ENCODE results near the gene KDSR.
"Not testable (repeated sequence)": the region's sequence is repeated elsewhere in the genome, so short reads cannot be mapped to it uniquely, and the experiment has no call there.

The KDSR gene

DNA sequence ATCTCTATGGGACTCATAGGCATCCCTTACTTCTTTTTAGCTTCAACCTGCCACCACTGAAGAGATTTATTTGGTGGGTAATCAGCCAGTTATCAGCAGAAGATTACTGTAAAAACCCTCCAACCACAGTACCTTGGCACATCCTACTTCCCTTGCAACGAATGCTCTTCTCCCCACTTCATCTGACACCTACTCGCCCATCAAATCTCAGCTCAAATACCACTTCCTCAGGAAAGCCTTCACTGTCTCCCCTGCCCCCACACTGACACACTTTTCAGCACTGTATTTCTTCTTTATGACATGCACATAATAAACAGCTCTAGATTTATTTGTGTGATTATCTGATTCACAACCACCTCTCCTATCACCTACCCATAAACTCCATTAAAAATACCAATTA lies 3.1 kb downstream of the KDSR start:
- DNase-seq = no peak

DNA sequence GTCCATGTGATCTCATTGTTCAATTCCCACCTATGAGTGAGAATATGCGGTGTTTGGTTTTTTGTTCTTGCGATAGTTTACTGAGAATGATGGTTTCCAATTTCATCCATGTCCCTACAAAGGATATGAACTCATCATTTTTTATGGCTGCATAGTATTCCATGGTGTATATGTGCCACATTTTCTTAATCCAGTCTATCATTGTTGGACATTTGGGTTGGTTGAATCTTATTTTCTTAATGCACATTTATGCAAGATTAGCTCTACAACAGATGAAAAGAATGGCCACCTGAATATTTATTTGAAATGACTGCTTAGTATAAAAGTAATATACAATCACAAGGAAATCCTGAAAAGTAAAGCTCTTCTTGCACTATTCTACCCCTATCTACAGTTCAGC lies 3.6 kb downstream of the KDSR start:
- not testable (repeated sequence) for DNase-seq

DNA sequence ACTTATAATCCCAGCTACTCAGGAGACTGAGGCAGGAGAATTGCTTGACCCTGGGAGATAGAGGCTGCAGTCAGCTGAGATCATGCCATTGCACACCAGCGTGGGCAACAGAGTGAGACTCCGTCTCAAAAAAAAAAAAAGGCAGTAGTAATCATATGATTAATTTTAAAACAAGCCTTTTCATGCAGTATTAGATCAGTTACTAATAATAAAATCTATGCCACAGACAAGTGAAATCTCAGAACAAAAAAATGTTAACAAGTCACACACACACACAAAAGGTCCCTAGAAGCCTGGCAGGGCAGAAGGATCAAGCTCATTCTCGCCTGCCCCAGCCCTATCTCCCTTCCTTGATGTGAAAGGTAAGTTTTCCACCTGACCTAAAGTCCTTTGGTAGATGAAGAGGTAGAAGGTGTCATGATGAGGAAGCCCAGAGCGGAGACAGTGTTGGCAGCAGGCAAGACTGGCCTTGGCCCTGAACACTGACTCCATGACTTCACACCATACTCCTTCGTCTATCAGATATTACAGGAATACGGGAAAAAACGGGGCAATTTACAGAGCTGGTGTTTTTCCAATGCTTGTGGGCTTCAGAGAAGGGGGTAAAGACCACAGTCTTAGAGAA lies 10.6 kb downstream of the KDSR start:
- no peak for DNase-seq

DNA sequence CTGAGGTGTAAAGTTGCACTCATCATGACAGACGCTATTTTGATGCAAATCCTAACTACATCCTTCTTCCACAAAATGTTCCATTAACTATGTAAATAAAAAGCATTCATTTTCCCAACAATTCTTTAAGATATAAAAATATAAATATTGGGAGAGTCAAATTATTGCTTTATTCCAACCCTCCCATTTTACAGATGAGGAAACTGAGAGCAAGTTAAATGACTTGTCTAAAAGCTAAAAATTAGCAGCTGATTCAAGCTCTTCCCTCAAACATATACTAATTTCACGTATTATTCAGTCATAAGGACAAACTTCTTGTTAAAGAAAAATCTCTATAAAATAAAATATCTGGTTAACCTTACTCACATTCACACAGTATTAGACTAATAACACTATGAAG lies 16.8 kb downstream of the KDSR start:
- no peak for DNase-seq

DNA sequence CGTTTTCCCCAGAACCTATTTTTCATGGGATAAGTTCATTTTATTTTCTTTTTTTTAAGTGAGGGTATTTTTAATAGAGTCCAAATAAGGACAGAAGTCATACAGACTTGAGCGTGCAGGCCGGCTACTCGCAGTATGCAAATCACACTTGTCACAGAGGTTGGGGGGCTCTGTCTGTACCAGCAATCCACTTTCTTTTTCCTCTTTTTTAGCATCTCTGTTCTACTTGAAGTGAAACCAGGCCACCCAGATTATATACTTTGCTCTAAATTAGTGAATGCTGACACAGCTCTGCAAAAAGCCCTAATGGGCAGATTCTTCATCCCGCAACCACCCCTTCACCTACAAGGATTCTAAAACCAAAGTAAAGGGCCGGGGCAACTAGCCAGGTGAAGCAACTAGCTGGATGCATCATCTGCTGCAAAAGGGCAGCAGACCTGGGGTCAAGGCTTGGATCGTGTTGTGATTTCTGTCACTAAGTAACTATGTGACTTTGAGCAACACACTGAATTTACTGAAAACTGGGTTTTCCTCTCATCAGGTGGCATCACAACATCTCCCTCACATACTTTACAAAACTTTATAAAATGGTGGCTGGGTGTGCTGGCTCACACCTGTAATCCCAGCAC lies 18.4 kb downstream of the KDSR start:
- DNase-seq = no peak

DNA sequence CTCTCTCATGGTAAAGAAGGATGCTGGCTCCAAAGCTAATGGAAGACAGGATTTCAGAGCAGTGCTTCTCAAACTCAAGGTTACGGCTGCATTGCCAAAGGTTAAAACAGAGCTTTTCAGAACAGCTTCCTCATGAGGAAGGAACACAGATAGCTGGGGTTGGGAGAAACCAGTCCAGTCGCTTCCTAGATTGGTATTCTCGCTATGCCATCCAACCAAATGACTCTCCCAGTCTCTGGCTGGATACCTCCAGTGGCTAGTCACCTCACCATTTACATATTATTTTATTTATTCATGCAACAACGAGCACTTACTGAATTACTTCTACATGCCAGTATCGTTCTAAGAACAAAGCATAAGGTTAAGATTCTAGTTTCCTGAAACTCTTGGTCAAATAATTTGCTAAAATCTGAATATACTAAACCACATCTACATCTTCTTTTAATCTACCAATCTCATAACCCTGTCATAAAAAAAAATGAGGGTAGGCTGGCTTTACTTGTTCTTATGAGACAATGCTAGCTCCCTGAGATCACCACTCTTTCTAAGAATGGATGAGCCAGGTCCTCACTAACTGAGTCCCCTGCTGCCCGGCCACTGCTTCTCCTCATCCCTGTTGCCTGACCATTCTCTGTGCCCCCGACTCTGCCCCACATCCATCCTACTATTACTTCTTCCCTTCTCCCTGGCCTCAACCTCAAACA lies 20.4 kb downstream of the KDSR start:
- DNase-seq = no peak

DNA sequence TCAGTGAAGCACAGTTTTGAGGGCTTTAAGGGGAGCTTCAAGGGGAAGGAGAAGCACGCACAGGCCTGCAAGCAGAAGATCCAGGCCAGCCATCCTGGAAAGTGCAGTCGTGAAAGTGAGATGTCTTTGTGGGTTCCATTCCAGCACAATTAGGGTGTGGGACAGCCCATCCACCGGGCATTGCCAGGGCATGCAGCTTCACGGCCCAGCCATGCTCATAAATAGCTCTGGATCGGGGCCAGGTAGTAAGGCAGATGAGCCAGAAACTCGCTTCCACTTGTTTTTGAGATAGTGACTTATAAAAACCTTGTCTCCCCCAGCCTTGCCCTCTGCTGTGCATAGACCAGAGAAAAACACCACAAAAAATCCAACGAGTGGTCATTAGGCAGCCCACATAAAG lies 21.0 kb downstream of the KDSR start:
- no peak for DNase-seq

DNA sequence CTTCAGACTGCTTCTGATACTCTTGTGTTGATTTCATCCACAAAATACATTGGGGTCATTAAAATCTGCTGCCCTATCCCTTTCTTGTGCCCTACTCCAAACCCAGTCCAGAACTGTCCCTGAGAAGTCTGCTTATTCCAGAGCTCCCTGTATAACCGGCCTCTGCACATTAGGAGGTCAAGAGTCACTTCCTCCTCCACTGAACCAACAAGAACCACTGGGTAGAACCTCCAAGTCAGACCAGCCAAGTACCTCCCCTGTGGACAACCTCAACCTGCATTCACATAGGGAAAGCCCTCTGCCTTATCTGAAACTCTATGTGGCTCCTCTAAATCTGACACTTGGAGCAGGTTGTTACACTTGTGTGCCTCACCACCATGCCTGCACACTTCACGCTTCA lies 22.1 kb downstream of the KDSR start:
- no peak for DNase-seq

DNA sequence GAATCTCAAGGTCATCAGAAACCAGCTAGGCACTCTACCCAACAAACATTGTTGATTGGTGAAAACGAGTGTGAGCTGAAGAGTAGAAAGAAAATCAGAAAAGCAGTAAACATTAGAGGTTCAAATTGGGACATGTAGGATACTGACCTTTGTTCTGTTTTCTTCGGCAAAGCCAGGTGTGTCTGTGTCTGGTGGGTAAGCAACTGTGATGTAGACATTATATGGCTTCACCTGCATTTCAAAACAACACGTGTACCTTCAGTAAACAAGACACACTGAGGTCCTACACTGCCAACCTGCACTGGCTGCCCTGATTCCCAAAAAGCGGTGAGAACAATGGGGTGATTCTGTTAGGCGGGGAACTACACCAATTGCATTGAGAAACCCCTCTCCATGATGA lies 22.7 kb downstream of the KDSR start:
- DNase-seq = no peak

DNA sequence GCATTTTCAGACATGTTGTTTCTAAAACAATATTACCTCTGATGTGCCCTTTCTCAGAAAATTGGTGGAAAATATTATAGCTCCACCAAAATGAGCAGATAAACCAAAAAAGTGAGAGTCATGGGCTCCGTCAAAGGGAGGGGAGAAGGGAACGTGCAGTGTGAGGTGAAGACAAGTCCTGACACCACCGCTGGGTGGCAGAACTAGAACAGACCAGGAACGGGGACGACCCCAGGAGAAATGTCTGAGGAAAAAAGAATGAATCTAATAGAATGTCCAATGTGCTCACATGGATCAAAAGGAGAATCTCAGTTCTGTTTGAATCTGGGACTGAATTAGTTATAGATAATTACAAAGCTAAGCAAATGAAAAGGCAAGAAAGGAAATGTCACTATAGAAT lies 24.8 kb downstream of the KDSR start:
- no peak for DNase-seq

DNA sequence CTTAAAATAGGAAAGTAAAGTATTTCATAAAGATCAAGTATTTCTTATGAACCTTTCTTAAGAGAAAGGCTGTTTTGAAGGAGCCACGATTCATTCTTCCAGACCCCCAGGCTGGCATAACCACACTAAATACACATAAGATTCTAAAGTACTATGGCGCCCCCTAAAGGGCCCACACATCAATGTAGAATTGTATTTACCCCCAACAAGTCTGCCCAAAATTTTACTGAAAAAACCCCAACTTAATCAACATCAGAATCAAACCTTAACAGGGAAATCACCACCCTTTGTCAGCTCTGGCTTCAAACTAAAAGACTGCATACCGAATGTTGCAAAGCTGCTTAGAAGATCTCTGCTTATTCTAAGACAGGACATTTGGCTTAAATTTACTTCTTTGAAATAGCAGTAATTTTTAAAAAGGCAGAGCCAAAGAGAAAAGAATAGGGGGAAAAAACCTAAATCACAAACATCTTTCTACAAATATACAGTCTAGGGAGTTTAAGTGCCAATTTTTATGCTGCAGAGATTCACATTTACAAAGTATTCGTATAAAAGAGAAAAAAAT lies 27.0 kb downstream of the KDSR start:
- no peak for DNase-seq

DNA sequence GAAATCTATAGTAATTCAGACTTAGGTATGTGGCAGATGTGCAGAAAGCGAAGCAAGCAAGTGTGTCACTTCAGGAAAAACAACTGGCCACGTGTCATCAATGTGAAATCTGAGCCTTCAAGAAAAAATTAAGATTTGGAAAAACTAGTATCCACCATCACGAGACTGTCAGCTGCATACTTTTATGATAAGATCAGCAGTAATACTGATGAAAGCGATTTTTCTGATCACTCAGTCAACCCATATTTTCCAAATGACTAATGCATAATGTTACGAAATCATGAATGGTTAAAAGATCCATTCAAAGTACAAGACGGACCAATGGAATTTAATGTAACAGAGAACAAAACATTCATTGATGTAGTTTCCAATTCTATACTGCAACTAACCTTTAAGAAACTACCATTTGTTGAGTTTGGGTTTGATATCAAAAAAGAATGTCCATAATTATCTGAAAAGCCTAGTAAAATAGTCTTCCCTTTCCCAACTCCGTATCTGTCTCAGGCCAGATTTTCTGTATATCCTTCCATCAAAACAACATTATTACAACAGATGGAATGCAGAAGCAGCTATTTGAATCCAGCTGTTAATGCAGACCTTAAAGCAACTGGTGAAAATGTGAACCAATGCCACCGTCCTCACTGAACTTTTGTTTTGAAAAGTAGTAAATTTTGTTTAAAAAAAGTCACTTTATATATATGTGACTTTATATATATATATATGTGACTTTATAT lies 30.5 kb downstream of the KDSR start:
- no peak for DNase-seq

DNA sequence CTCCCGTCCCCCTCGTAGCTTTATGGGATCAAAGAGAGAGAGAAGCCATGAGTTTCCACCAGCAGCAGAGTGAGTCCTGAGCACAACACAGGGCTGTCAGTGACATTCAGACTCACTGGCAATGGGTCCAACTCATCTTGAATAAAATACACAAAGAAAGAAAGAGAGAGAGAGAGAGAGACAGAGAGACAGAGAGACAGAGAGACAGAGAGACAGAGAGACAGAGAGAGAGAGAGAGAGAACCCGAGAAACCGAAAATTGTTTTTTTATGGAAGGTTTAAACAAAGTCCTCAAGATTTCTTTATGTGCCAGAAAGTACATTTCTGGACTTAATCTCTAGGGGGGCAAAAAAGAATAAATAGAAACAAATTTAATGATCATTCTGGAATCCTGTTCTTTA lies 35.9 kb downstream of the KDSR start:
- DNase-seq = no peak

DNA sequence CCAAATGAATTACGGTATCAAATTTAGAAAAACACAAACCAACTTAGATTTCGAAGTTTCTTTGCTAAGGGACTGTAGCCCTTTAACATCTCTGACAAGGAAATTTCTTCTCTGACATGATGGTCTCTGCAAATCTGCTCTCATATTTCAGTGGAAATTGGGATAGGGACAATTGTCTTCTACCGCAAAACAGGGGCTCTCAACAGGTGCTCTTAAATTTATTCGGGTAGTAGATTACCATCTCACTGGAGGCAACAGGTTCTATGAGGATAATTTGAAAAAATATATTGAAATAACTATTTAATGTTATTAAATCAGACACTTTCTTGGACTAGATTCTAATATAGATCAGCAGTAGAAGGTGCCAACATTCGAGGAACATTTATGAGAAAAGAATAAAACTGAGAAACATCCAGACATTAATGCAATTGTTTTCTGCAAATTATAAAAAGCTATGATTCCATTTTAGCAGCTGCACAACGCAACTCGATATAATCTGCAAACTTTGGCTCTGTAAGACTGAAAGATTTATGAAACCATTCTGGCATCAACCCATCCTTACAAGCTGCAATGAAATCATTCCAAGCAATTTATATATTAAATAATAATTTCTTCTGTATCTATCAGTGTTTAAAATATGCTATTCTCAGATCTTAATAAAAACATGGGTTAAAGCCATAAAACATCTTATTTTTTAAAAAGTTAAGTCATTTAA lies 37.4 kb downstream of the KDSR start:
- DNase-seq = no peak

DNA sequence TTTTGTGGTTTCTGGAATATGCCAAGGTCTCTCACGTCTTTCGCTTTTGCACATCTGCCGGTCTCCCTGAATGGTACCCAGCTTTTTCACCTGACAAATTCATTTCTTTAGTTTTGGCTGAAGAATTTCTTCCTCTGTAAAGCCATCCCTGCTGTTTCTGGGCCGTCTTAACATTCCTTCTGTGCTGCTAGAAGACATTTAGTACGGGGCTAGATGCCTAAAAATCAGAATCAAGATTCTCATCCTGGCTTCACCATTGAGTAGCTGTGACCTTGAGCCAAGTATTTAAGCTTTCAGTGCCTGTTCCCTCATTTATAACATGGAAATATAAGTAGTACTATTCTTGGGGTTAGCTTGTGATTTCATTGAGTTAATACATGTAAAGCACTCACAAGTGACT lies 41.0 kb downstream of the KDSR start:
- no peak for DNase-seq

DNA sequence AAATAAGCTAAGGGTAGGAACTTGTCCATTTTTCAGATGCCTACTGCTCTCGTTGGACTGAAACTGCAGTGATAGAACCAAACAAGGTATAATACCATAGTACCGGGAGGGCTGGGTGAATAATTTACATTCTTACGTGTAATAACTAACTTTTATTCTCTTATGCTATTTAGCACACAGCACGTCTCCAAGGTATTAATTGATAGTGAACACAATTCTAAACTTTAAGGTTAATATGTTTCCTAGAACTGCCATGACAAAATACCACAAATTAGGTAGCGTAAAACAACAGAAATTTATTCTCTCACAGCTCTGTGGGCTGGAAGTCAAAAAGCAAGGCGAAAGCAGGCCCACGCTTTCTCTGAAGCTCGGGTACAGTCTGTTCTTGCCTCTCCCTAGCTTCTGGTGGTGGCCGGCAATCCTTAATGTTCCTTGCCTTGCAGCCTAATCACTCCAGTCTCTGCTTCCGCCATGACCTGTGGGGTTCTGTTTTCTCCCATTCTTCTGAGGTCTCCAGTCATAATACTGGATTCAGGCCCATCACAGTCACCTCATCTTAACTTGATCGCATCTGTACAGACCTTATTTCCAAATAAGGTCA lies 41.8 kb downstream of the KDSR start:
- no peak for DNase-seq

DNA sequence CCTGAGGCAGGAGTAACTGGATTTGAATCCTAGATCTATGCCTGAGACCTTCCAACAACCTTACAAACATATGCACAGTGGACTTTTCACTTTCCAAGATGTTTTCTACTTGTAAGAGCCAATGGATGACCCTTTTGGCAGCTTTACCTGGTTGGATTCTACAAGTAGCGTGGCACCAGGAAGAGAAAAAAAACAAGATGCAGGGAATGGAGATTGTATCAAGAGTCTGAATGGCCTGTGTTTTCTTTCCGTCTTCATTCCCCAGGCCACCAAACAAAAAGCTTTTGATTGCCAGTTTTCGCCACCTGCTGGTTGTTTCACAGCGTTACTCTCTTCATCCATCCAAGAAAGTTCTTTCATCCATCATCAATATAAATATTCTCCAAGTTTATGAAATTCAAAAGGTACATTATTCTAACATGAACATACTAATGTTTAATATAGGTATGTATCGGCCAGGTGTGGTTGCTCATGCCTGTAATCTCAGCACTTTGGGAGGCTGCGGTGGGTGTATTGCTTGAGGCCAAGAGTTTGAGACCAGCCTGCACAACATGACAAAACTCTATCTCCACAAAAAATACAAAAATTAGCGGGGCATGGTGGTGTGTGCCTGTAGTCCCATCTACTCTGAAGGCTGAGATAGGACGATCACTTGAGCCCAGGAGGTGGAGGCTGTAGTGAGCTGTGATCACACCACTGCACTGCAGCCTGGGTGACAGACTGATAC lies 43.9 kb downstream of the KDSR start:
- DNase-seq = peak; percentile 31

DNA sequence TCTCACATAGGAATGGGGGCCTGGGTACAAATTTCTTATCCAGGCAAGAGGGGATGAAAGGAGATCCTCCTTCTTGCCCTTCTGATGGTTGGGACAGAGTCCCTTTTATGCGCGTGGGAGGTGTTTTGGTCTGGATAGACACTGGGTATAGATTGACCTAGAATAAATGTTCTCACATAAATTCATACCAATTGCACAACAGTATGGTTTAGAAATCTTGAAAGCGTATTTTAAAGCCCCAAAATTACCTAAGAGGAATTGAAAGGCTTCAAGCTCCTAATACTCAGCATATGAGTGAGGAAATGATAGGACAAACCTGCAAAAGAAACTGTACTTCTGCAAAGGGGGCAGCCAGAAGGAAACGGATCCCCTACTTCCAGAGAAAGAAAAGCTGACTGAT lies 44.8 kb downstream of the KDSR start:
- DNase-seq = no peak

DNA sequence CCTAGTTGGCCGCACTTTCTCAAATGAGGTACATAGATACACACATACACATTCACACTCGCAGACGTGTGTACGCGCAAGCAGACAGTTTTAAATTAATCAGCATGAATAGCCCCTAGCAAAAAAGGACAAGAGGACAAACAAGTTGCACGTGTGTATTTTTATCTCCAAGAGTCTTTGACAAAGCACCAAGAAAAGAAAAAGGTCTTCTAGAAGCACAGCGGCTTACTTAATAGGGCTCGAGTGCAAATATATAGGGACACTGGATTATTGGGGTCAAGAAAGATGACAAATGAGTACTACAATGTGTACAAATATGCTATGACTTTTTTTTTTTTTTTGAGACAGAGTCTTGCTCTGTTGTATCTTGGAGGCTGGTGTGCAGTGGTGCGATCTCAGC lies 45.7 kb downstream of the KDSR start:
- DNase-seq = no peak

DNA sequence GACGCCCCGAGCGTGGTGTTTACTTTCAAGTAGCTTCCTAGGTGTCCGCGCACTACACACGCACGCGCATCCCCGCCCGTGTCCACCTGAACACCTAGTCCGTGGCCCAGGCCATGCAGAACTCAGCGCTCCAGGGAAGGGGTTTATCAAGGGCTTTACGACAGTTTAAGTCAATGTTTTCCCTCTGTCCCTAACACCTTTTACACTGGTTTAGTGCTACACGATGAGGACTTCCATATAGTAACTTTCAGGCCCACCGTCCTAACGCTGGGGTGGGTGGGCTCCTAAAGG lies 46.1 kb downstream of the KDSR start:
- no peak for DNase-seq

DNA sequence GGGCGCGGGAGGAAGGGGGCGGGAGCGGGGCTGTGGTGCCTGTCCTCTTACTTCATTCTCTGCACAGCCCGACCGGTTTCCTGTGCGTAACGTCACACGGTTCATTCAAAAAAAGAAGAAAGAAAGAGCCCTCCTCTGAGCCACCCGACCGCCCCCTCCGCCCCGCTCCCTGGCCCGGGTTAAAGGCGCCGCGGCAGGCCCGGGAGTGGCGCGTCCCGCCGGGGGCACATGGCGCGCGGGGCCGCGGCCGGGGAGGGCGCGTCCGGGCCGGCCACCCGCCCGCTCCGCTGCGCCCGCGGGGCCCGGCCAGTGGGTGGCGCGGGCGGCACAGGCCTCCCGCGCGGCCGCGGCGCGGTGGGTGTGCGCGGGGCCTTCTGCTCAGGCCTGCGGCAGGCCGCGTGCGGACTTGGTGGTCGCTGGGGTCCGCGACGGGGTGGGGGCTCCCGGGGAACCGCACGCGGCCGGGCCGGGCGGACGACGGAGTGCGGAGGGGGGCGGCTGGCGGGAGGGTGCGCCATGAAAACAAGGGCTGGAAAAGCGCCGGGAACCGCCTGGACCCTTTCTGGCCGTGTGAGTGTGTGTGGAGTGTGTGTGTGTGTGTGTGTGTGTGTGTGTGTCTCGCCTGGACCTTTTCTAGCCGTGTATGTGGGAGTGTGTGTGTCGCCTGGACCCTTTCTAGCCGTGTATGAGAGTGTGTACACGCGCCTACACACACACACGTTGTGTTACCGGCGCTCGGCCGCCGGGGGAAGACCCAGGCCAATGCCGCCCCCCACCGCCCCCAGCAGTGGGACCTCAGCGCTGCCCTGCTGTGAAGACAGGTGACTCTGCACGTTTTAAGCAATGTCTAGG lies 46.7 kb downstream of the KDSR start:
- DNase-seq = peak; percentile 2

Measured in NCI-H187 treated with DMSO at 0.1 percent for 48 hours (cell line).